ENCODE results near the gene MARF1.
"Not testable (repeated sequence)": the region's sequence is repeated elsewhere in the genome, so short reads cannot be mapped to it uniquely, and the experiment has no call there.

Gene MARF1

GRCh38 chr16:15567823-15568222 lies 75.1 kb downstream of the MARF1 start:
- DNase-seq (ENCODE audit: low read depth), result no peak

- no peak for DNase-seq (ENCODE audit: low read depth)
Observed at GRCh38 chr16:15566095-15566494, 76.9 kb downstream of the MARF1 start.

- no peak for DNase-seq (ENCODE audit: low read depth)
Observed at GRCh38 chr16:15564604-15565339, 78.2 kb downstream of the MARF1 start.

GRCh38 chr16:15559176-15559575 lies 83.8 kb downstream of the MARF1 start:
- no peak for DNase-seq (ENCODE audit: low read depth)

- DNase-seq (ENCODE audit: low read depth), result no peak
Observed at GRCh38 chr16:15557258-15557657, 85.7 kb downstream of the MARF1 start.

GRCh38 chr16:15556130-15556529 lies 86.8 kb downstream of the MARF1 start:
- DNase-seq (ENCODE audit: low read depth), result no peak

GRCh38 chr16:15553313-15554088 lies 89.5 kb downstream of the MARF1 start:
- DNase-seq (ENCODE audit: low read depth), result no peak

- DNase-seq (ENCODE audit: low read depth), result no peak
Observed at GRCh38 chr16:15552507-15552906, 90.4 kb downstream of the MARF1 start.

- DNase-seq (ENCODE audit: low read depth), result no peak
Observed at GRCh38 chr16:15548482-15548891, 94.5 kb downstream of the MARF1 start.

- DNase-seq (ENCODE audit: low read depth), result no peak
Observed at GRCh38 chr16:15547768-15548096, 95.2 kb downstream of the MARF1 start.

- not testable (repeated sequence) for DNase-seq (ENCODE audit: low read depth)
Observed at GRCh38 chr16:15547072-15547767, 95.7 kb downstream of the MARF1 start.

GRCh38 chr16:15545544-15545943 lies 97.4 kb downstream of the MARF1 start:
- no peak for DNase-seq (ENCODE audit: low read depth)

GRCh38 chr16:15544405-15544804 lies 98.5 kb downstream of the MARF1 start:
- DNase-seq (ENCODE audit: low read depth), result no peak

Measured in stimulated activated CD8-positive, alpha-beta memory T cell treated with anti-CD3 and anti-CD28 coated beads, Interleukin-12 subunit alpha, Interleukin-12 subunit beta, amount 100 ng/mL, for 4 hours (primary cell).